CD4-positive, alpha-beta T cell treated with Interleukin-4 for 4 hours (primary cell): ENCODE data around the gene ROGDI.

Source experiments
- DNase-seq: peaks from one replicate; pipeline ENCODE4 v3.0.0-alpha.2; 2020

The ROGDI gene

GRCh38 chr16:4801962-4802658, at the start of gene ROGDI:
ROGDI (minus strand) TSS chr16:4802633; CDS start chr16:4802571, 62 bp downstream.
- peak; percentile 85 for DNase-seq

- no peak for DNase-seq
These were observed 47.8 kb upstream of the ROGDI start for GRCh38 chr16:4850211-4850610.

GRCh38 chr16:4847774-4848587, 45.5 kb upstream of the ROGDI start:
- no peak for DNase-seq

- peak; percentile 97 for DNase-seq
These were observed 44.7 kb upstream of the ROGDI start, which contains the start of the genes GLYR1 and UBN1 for GRCh38 chr16:4846901-4847773. GLYR1 (minus strand) TSS chr16:4847288; CDS start chr16:4847265, 23 bp downstream. UBN1 (plus strand) TSS chr16:4847481; CDS start chr16:4852918, 5,437 bp downstream.

GRCh38 chr16:4846503-4846900, 44.1 kb upstream of the ROGDI start:
- DNase-seq, result no peak

GRCh38 chr16:4840984-4841383, 38.6 kb upstream of the ROGDI start:
- DNase-seq, result no peak

- no peak for DNase-seq
These were observed 37.5 kb upstream of the ROGDI start for GRCh38 chr16:4839942-4840341.

GRCh38 chr16:4837733-4838501, 35.5 kb upstream of the ROGDI start:
- no peak for DNase-seq

GRCh38 chr16:4836727-4837126, 34.3 kb upstream of the ROGDI start:
- DNase-seq, result no peak

- DNase-seq, result no peak
These were observed 31.2 kb upstream of the ROGDI start for GRCh38 chr16:4833584-4833983.

- no peak for DNase-seq
These were observed 30.4 kb upstream of the ROGDI start for GRCh38 chr16:4832698-4833343.

- DNase-seq, result no peak
These were observed 29.2 kb upstream of the ROGDI start for GRCh38 chr16:4831616-4832015.

- DNase-seq, result no peak
These were observed 28.0 kb upstream of the ROGDI start for GRCh38 chr16:4830408-4830807.

GRCh38 chr16:4828567-4829321, 26.3 kb upstream of the ROGDI start:
- no peak for DNase-seq

- no peak for DNase-seq
These were observed 24.5 kb upstream of the ROGDI start for GRCh38 chr16:4826980-4827379.

- no peak for DNase-seq
These were observed 24.1 kb upstream of the ROGDI start for GRCh38 chr16:4826526-4826925.

GRCh38 chr16:4825196-4825595, 22.8 kb upstream of the ROGDI start:
- DNase-seq, result no peak

GRCh38 chr16:4820652-4821051, 18.2 kb upstream of the ROGDI start:
- DNase-seq, result no peak

- DNase-seq, result no peak
These were observed 12.2 kb upstream of the ROGDI start for GRCh38 chr16:4814542-4815173.

- no peak for DNase-seq
These were observed 11.6 kb upstream of the ROGDI start for GRCh38 chr16:4814046-4814445.
